Suppressor macrophage treated with lipopolysaccharide for 4 hours (primary cell): ENCODE measurements around the gene ALDH3A1.

ENCODE experiments used
- DNase-seq: peaks from one replicate; pipeline ENCODE4 v3.0.0-alpha.2; 2020

ALDH3A1 gene

DNA sequence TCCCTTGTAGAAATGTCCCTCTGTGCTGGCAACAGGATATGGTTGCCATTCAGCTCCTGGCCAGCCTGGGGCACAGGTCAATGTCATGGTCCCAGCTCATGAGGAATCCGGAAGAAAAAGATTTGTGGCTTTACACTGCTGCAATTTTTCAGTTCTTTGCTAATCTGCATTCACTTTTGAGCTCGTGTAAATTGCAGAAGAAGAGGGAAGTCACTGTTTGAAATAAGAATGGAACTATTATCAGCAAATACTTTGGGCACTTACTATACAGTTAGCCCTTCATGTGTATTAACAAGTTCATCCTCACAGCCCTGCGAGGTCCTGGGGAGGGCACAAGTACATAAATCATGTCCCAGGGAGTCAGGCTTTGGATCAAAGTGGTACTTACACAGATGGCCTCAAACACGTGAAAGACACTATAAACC is 45.9 kb downstream of the ALDH3A1 start:
- DNase-seq: no peak
